Mesangial cell (primary cell): Measurements from ENCODE around the gene SNRPB. TPM values are rescaled to one million over a fixed set of nuclear protein-coding genes. Genes with fewer than 3 reads are reported as not detected.

Experiments
- total RNA-seq: library from RNA; depleted of rRNA; stranded (reverse); fragments of >200 nt; gene quantifications from 2 replicates; pipeline ENCODE4 v1.2.3, GENCODE V29; 2015

Gene SNRPB
- total RNA-seq, result 339 and 796 TPM in 2 replicates

DNA sequence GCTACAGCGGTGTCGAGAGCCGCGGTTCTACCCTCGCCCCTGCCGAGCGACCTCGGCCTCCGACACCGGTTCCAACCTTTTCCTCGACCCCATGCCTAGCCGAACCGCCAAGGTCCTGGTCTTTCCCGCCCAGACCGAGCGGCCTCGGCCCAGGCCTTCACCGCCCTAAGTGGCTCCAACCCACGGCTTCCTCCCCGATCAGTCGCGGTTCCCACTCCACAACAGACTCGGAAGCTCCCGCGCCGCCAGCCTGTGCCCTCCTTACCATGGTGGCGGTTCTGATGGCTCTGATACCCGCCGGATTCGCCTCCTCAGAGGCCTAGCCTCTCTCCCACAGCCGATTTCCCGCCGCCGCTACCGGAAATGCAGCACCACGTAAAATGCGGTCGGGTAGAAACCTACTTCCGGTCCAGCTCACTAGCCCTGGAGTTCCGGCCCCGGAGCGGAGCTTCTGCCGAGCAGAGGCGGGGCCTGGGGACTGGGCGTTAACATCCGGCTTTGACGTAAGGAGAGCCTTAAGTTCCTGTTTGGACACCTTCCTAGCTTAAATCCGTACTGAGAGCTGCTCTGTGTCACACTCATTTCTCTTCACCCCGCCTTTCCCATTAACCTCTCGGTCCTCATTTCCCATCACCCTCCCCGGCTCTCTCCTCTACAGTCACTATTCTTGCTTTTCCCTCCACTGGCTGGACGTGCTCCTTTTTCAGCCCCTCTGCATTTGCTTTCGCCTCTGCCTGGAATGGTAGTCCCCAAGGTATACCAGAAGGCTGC is at the start of gene SNRPB:
Gene SNRPB, minus strand, starts transcription at position 367 of the 771 bp plus-strand sequence. Its CDS starts 99 bp downstream, at position 268.

DNA sequence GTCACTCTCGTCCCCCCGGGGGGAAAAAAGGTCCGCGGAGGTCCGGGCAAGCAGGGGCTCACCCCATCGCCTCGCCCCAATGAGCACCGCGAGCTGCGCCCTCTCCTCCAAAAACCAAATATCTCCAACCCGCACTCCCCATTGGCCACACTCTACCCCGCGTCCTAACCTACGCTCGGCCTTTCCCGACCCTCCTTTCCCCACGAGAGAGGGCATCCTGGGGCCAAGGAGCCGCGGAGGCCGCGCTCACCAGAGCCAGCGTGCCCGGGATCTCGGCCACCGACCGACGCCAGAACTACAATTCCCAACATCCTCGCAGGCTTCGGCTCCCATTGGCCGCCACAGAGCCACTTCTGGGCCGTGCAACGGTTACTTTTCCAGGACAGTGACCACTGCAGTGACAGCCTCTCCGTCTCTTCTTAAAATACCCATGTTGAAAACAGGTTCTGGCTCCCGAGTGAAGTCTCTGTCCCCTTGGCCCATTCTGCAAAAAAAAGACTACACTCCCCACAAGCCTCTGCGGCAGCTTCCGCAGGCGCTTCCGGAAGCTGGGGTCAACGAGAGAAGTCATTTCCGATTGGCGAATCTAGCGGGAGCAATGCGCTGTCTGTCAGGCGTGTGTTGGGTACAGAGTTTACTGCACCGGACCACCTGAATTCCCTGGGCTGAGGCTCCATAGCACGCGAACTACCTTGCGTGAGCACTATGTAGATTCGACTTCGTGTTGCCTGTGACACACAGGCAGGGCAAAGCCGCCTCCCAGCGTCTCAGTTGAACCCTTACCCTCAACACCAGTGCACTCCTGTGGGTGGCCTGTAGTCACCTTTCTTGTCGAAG is 38.3 kb upstream of the SNRPB start, which contains the start of gene ZNF343:
Gene ZNF343, minus strand, starts transcription at position 285 of the 837 bp plus-strand sequence. CDS start 15,020 bp downstream, outside the sequence.

Other genes starting within 250 kb of the SNRPB start
- not detected in 2 replicates for gene TGM3, start 174.8 kb downstream of the SNRPB start, total RNA-seq
- not detected in 2 replicates for gene TGM6, start 89.9 kb downstream of the SNRPB start, total RNA-seq
- 3.9 and 8.7 TPM in 2 replicates for gene ZNF343, start 38.1 kb upstream of the SNRPB start, total RNA-seq
- gene TMC2, start 65.8 kb upstream of the SNRPB start, total RNA-seq, result not detected in 2 replicates
- gene NOP56, start 181.8 kb upstream of the SNRPB start, total RNA-seq, result 72.0 and 150 TPM in 2 replicates
- 96.6 and 108 TPM in 2 replicates for gene IDH3B, start 193.4 kb upstream of the SNRPB start, total RNA-seq
- gene EBF4, start 222.0 kb upstream of the SNRPB start, total RNA-seq, result 0.98 and 7.2 TPM in 2 replicates